A549 (cell line): Measurements from ENCODE around the gene SESN3. TPM values are rescaled to one million over a fixed set of nuclear protein-coding genes. Genes with fewer than 3 reads are reported as not detected.

ENCODE experiments used
- ATAC-seq, 2 experiments: fragments of 200-7000 bp in 1 of 2; fragments of >200 bp in 1 of 2; cut with Nextera tagmentation in 1 of 2; cut with Tn5 transposase in 1 of 2; 3 replicates each; pipeline versions ENCODE4 v1.8.0 to v1.9.1; 2018 to 2020; ENCODE audit warnings: mild to moderate bottlenecking in 1 of 2, moderate library complexity in 1 of 2
- CTCF ChIA-PET: fragments of 300-600 bp; sonication (Branson Sonifier 250); formaldehyde crosslinking; extraction: SDS; loops from one replicate; lab custom pipeline; 2021; ENCODE audit warnings: antibody characterized with exemption, inconsistent platforms; lab: Yijun Ruan, JAX
- POLR2A ChIA-PET: fragments of 350-600 bp; formaldehyde crosslinking; extraction: SDS; loops from one replicate; lab custom pipeline; 2021; ENCODE audit warnings: antibody characterized with exemption, inconsistent platforms; lab: Yijun Ruan, JAX
- DNase-seq, 2 experiments: peaks; one replicate each; pipeline versions ENCODE4 v3.0.0 to v3.0.0-alpha.2; 2011 to 2016; ENCODE audit warnings: low read depth in 1 of 2, low spot score in 1 of 2
- FAIRE-seq: peaks from 2 replicates; lab custom pipeline; 2011; peaks lifted over from hg19 to GRCh38; lab: Jason Lieb, UNC
- H3K27ac ChIP-seq, 2 experiments: fragments of >200 bp; sonication (Bioruptor Twin); formaldehyde crosslinking; 3 replicates each; pipeline ENCODE4 v1.5.1; 2016 to 2017
- H3K4me1 ChIP-seq: fragments of >200 bp; sonication (Bioruptor Twin); formaldehyde crosslinking; 3 replicates; pipeline ENCODE4 v1.6.1; 2016
- H3K4me2 ChIP-seq: fragments of >200 bp; sonication (Bioruptor Twin); formaldehyde crosslinking; 3 replicates; pipeline ENCODE4 v1.6.1; 2016
- H3K4me3 ChIP-seq: fragments of >200 bp; sonication (Bioruptor Twin); formaldehyde crosslinking; 3 replicates; pipeline ENCODE4 v1.5.1; 2016
- H3K9me3 ChIP-seq: fragments of >200 bp; sonication (Bioruptor Twin); formaldehyde crosslinking; 3 replicates; pipeline ENCODE4 v1.6.1; 2016
- BCL3 ChIP-seq: fragments of >200 bp; sonication (Bioruptor Twin); formaldehyde crosslinking; IDR thresholded peaks from 3 replicates; pipeline ENCODE4 v1.6.1; 2016
- CBX8 ChIP-seq: fragments of 200-600 bp; sonication (generic); IDR thresholded peaks from 2 replicates; pipeline ENCODE4 v1.6.1; 2016
- CTCF ChIP-seq: fragments of >200 bp; sonication (Bioruptor Twin); formaldehyde crosslinking; IDR thresholded peaks from 3 replicates; pipeline ENCODE4 v1.5.1; 2016
- EHMT2 ChIP-seq: fragments of 200-600 bp; sonication (generic); IDR thresholded peaks from 2 replicates; pipeline ENCODE4 v1.6.1; 2016; ENCODE audit warnings: antibody characterized with exemption, low read depth, mild to moderate bottlenecking, moderate library complexity
- ELK1 ChIP-seq: fragments of 150-350 bp; IDR thresholded peaks from 2 replicates; pipeline ENCODE4 v1.6.1; 2014; ENCODE audit warnings: low read depth, mild to moderate bottlenecking, low read length
- ESRRA ChIP-seq: fragments of 150-350 bp; IDR thresholded peaks from 2 replicates; pipeline ENCODE4 v1.6.1; 2014; ENCODE audit warnings: mild to moderate bottlenecking, low read length, borderline replicate concordance
- FOSL2 ChIP-seq, 2 experiments: fragments of 450-650 bp in 1 of 2; fragments of >200 bp in 1 of 2; sonication (Bioruptor Twin) in 1 of 2; formaldehyde crosslinking; IDR thresholded peaks; 2 replicates each; pipeline versions ENCODE4 v1.5.0 to v1.6.1; 2016 to 2020; ENCODE audit warnings: mild to moderate bottlenecking in 1 of 2, moderate library complexity in 1 of 2
- HDAC2 ChIP-seq: fragments of 200-600 bp; sonication (generic); IDR thresholded peaks from 2 replicates; pipeline ENCODE4 v1.6.1; 2016
- HES2 ChIP-seq: fragments of >200 bp; sonication (Bioruptor Twin); formaldehyde crosslinking; IDR thresholded peaks from 2 replicates; pipeline ENCODE4 v1.6.1; 2016
- HOXA7 ChIP-seq: fragments of 250-450 bp; sonication (Bioruptor Pico); IDR thresholded peaks from 2 replicates; pipeline ENCODE4 v1.5.0; 2020; ENCODE audit warnings: mild to moderate bottlenecking, moderate library complexity
- HOXB5 ChIP-seq: fragments of 250-450 bp; sonication (Bioruptor Pico); IDR thresholded peaks from 2 replicates; pipeline ENCODE4 v1.5.0; 2020; ENCODE audit warnings: mild to moderate bottlenecking, moderate library complexity
- JUN ChIP-seq, 2 experiments: fragments of >200 bp; sonication (Bioruptor Twin); formaldehyde crosslinking; IDR thresholded peaks; 2 replicates in 1 of 2; 3 replicates in 1 of 2; pipeline ENCODE4 v1.6.1; 2016 to 2017
- KDM1A ChIP-seq: fragments of 200-600 bp; sonication (generic); IDR thresholded peaks from 2 replicates; pipeline ENCODE4 v1.6.1; 2016; ENCODE audit warnings: low read depth, mild to moderate bottlenecking
- KDM5A ChIP-seq: fragments of 200-600 bp; sonication (generic); IDR thresholded peaks from 2 replicates; pipeline ENCODE4 v1.6.1; 2016; ENCODE audit warnings: antibody characterized with exemption, mild to moderate bottlenecking
- NFE2L2 ChIP-seq: fragments of 150-350 bp; conservative IDR thresholded peaks from 2 replicates; pipeline ENCODE4 v1.6.1; 2014; ENCODE audit warnings: low read length
- NR3C1 ChIP-seq: fragments of >200 bp; sonication (Bioruptor Twin); formaldehyde crosslinking; IDR thresholded peaks from 3 replicates; pipeline ENCODE4 v1.6.1; 2017
- POLR2A ChIP-seq: IDR thresholded peaks from 2 replicates; pipeline ENCODE4 v1.6.1; 2012; ENCODE audit warnings: mild to moderate bottlenecking, low read length
- POLR2AphosphoS2 ChIP-seq: conservative IDR thresholded peaks from 2 replicates; pipeline ENCODE4 v1.6.1; 2012; ENCODE audit warnings: low read length, improper control_type of control experiment, inconsistent platforms
- RAD21 ChIP-seq, 2 experiments: fragments of >200 bp in 1 of 2; sonication (Bioruptor Twin) in 1 of 2; formaldehyde crosslinking in 1 of 2; IDR thresholded peaks in 1 of 2; conservative IDR thresholded peaks in 1 of 2; 2 replicates in 1 of 2; 3 replicates in 1 of 2; pipeline ENCODE4 v1.6.1; 2012 to 2018; ENCODE audit warnings: inconsistent platforms in 1 of 2
- RFX5 ChIP-seq: fragments of 450-650 bp; IDR thresholded peaks from 2 replicates; pipeline ENCODE4 v1.7.1; 2014; ENCODE audit warnings: antibody characterized with exemption, mild to moderate bottlenecking, moderate library complexity
- TFCP2L1 ChIP-seq: fragments of 250-450 bp; sonication (Bioruptor Pico); IDR thresholded peaks from 2 replicates; pipeline ENCODE4 v1.5.0; 2021; ENCODE audit warnings: mild to moderate bottlenecking
- TP53 ChIP-seq: fragments of 250-450 bp; sonication (Bioruptor Pico); IDR thresholded peaks from 2 replicates; pipeline ENCODE4 v1.5.0; 2021; ENCODE audit warnings: mild to moderate bottlenecking, moderate library complexity
- USF2 ChIP-seq: fragments of 450-650 bp; IDR thresholded peaks from 2 replicates; pipeline ENCODE4 v1.6.1; 2014; ENCODE audit warnings: antibody characterized with exemption
- ZC3H11A ChIP-seq: fragments of 450-650 bp; IDR thresholded peaks from 2 replicates; pipeline ENCODE4 v1.6.1; 2014; ENCODE audit warnings: antibody characterized with exemption, mild to moderate bottlenecking
- ZFP36 ChIP-seq: fragments of 450-650 bp; IDR thresholded peaks from 2 replicates; pipeline ENCODE4 v1.6.1; 2014; ENCODE audit warnings: borderline replicate concordance; ENCODE audit not compliant: partially characterized antibody
- whole genome bisulfite sequencing: methylation state at CpG from one replicate; pipeline ENCODE4 v1.1.6; 2017; ENCODE audit errors: missing lambda C conversion rate; 5-methylcytosine and 5-hydroxymethylcytosine counted together
- polyA plus RNA-seq, 4 experiments: library from polyadenylated mRNA; depleted of rRNA in 3 of 4; stranded (reverse); fragments of >200 nt; fragmentation: RNase III in 1 of 4; extraction: RNeasy Plus Mini Kit Qiagen cat#74134 plus additional on column Dnase treatment in 1 of 4; gene quantifications; 2 replicates in 3 of 4; 3 replicates in 1 of 4; pipeline ENCODE4 v1.2.3, GENCODE V29; 2011 to 2017

The SESN3 gene
- polyA plus RNA-seq, 2 of the 4 experiments (the other 2 are of a cell fraction) = 0.35 to 3.6 TPM

- Histone ChIP-seq H3K4me1 (no peaks in the 10 kb centered on the region), H3K4me2 (no peak overlapping the region), H3K4me3 (no peak overlapping the region), H3K9me3 (no peaks in the 10 kb centered on the region), H3K27ac (no peak overlapping the region)
- POLR2A ChIA-PET = no interaction called here
- DNase-seq (no peak), ATAC-seq (no peak), FAIRE-seq (no peak)
- 58% methylated on average over 2 of the region's 2 CpGs for WGBS
- TF ChIP-seq USF2 (no peak), BCL3 (no peak), POLR2AphosphoS2 (no peak), ESRRA (no peak), NFE2L2 (no peak), CTCF (no peak), HOXA7 (CRISPR knock-in tag) (no peak), CBX8 (no peak)
- CTCF ChIA-PET = no interaction called here
Measured at GRCh38 chr11:95262994-95263765, 32.2 kb upstream of the SESN3 start.

GRCh38 chr11:95257456-95257971 is 26.5 kb upstream of the SESN3 start:
- H3K4me1 ChIP-seq = 0 out of 3 replicates have a peak, but pooled peaks cover 5% of the 10 kb centered on the region
- H3K27ac ChIP-seq = no peak overlapping the region
- H3K9me3 ChIP-seq = no peaks in the 10 kb centered on the region
- CTCF ChIA-PET = interaction anchor here (0.6 kb wide), 1 partner anchor 26 kb away, joined by 4 read pairs; the partner anchor contains the start of gene SESN3
- ATAC-seq (no peak), FAIRE-seq (no peak), DNase-seq (no peak)
- TF ChIP-seq HOXB5 (CRISPR knock-in tag) = no peak
- TF ChIP-seq HDAC2 = no peak
- TF ChIP-seq RAD21 (conservative IDR thresholded peaks at IDR 0.05 in 1 of 2, IDR thresholded peaks at IDR 0.05 in 1 of 2) = no peak
- no peak for TF ChIP-seq JUN (IDR thresholded peaks at IDR 0.05)
- no peak for TF ChIP-seq KDM5A
- no peak for TF ChIP-seq ELK1
- TF ChIP-seq NR3C1 = no peak
- TF ChIP-seq KDM1A = no peak
- TF ChIP-seq EHMT2 = no peak
- no peak for TF ChIP-seq FOSL2 (IDR thresholded peaks at IDR 0.05)
- TF ChIP-seq FOSL2 (CRISPR knock-in tag; IDR thresholded peaks at IDR 0.05) = no peak
- TF ChIP-seq ZC3H11A = no peak
- no peak for TF ChIP-seq POLR2A
- TF ChIP-seq TP53 = no peak
- TF ChIP-seq RFX5 = no peak
- TF ChIP-seq HES2 = no peak
- TF ChIP-seq TFCP2L1 (CRISPR knock-in tag) = no peak
- TF ChIP-seq ZFP36 = no peak
- no peak overlapping the region for H3K4me2 ChIP-seq
- no peak overlapping the region for H3K4me3 ChIP-seq
- POLR2A ChIA-PET = no interaction called here
- 89% methylated on average over 4 of the region's 4 CpGs for WGBS
